HG02884 (cell line): ENCODE results near the gene CDC42.

Experiments used
- ATAC-seq: cut with Tn5 transposase; IDR thresholded peaks from one replicate; pipeline ENCODE4 v1.9.1; 2021; ENCODE audit warnings: mild to moderate bottlenecking, moderate library complexity; ENCODE audit not compliant: unreplicated experiment

The CDC42 gene

GRCh38 chr1:22126531-22126930 lies 74.0 kb downstream of the CDC42 start:
- ATAC-seq = no peak

GRCh38 chr1:22127248-22127647 lies 74.7 kb downstream of the CDC42 start:
- no peak for ATAC-seq

- no peak for ATAC-seq
These were observed 75.2 kb downstream of the CDC42 start for GRCh38 chr1:22127731-22128130.

GRCh38 chr1:22128392-22128791 lies 75.9 kb downstream of the CDC42 start:
- no peak for ATAC-seq

GRCh38 chr1:22129501-22130117 lies 77.1 kb downstream of the CDC42 start:
- no peak for ATAC-seq

- ATAC-seq = no peak
These were observed 78.6 kb downstream of the CDC42 start for GRCh38 chr1:22131062-22131461.

- ATAC-seq = no peak
These were observed 79.5 kb downstream of the CDC42 start for GRCh38 chr1:22131875-22132486.

GRCh38 chr1:22132517-22133235 lies 80.2 kb downstream of the CDC42 start:
- ATAC-seq = no peak

GRCh38 chr1:22133247-22133930 lies 80.9 kb downstream of the CDC42 start:
- ATAC-seq = no peak

GRCh38 chr1:22133931-22134324 lies 81.4 kb downstream of the CDC42 start:
- ATAC-seq = no peak

- ATAC-seq = no peak
These were observed 84.7 kb downstream of the CDC42 start for GRCh38 chr1:22137004-22137720.

GRCh38 chr1:22139066-22139594 lies 86.6 kb downstream of the CDC42 start:
- no peak for ATAC-seq

GRCh38 chr1:22139817-22140216 lies 87.3 kb downstream of the CDC42 start:
- ATAC-seq = no peak
